SU-DHL-6 (cell line): Measurements from ENCODE around the gene IMPDH2.

Experiments used
- H2AFZ ChIP-seq: fragments of 200-600 bp; sonication (generic); 2 replicates; pipeline ENCODE4 v1.6.1; 2014; ENCODE audit warnings: low read depth, mild to moderate bottlenecking, moderate library complexity, mixed read lengths, antibody characterized with exemption, low read length; ENCODE audit not compliant: severe bottlenecking
- H3F3A ChIP-seq: fragments of 200-600 bp; shearing (Covaris generic); 2 replicates; pipeline ENCODE4 v1.6.0; 2016; ENCODE audit warnings: antibody characterized with exemption, mild to moderate bottlenecking; ENCODE audit not compliant: insufficient read depth
- H3K27ac ChIP-seq: fragments of 200-600 bp; sonication (generic); 2 replicates; pipeline ENCODE4 v1.5.1; 2016; ENCODE audit warnings: low read depth, mild to moderate bottlenecking, low read length, moderate library complexity, mixed read lengths
- H3K27me3 ChIP-seq: fragments of 200-600 bp; sonication (generic), shearing (Covaris generic); 2 replicates; pipeline ENCODE4 v1.6.0; 2014; ENCODE audit warnings: mild to moderate bottlenecking, low read length
- H3K36me3 ChIP-seq: fragments of 200-600 bp; sonication (generic); 2 replicates; pipeline ENCODE4 v1.6.1; 2014; ENCODE audit warnings: mild to moderate bottlenecking, low read length, mixed read lengths
- H3K4me2 ChIP-seq: fragments of 300-600, 200-600 bp; shearing (Covaris generic), sonication (generic); 2 replicates; pipeline ENCODE4 v1.6.0; 2014; ENCODE audit warnings: low read length, low read depth, mild to moderate bottlenecking; ENCODE audit not compliant: poor library complexity, severe bottlenecking
- H3K4me3 ChIP-seq: fragments of 200-600 bp; sonication (generic); 2 replicates; pipeline ENCODE4 v1.5.1; 2014; ENCODE audit warnings: antibody characterized with exemption, low read length, mild to moderate bottlenecking, mixed read lengths; ENCODE audit not compliant: insufficient read depth, poor library complexity, severe bottlenecking
- H3K79me2 ChIP-seq: fragments of 200-600 bp; sonication (generic); 2 replicates; pipeline ENCODE4 v1.6.1; 2014; ENCODE audit warnings: mild to moderate bottlenecking, low read length, moderate library complexity; ENCODE audit not compliant: insufficient read depth
- H3K9ac ChIP-seq: fragments of 200-600 bp; sonication (generic); 2 replicates; pipeline ENCODE4 v1.7.0; 2014; ENCODE audit warnings: mild to moderate bottlenecking, low read length
- H3K9me2 ChIP-seq: fragments of 200-600 bp; sonication (generic); replicated peaks from 2 replicates; pipeline ENCODE4 v1.6.1; 2014; ENCODE audit warnings: low read length; ENCODE audit not compliant: insufficient read depth
- H3K9me3 ChIP-seq: fragments of 200-600 bp; sonication (generic); 2 replicates; pipeline ENCODE4 v1.6.1; 2014; ENCODE audit warnings: low read length, mixed read lengths; ENCODE audit not compliant: insufficient read depth
- H4K20me1 ChIP-seq: fragments of 200-600 bp; sonication (generic); 2 replicates; pipeline ENCODE4 v1.6.1; 2014; ENCODE audit warnings: low read depth, mild to moderate bottlenecking, antibody characterized with exemption, low read length, moderate library complexity, mixed read lengths
- CTCF ChIP-seq: fragments of 200-600 bp; sonication (generic); IDR thresholded peaks from one replicate; pipeline ENCODE4 v1.5.1; 2017; ENCODE audit warnings: antibody characterized with exemption, mild to moderate bottlenecking, low read length, moderate library complexity; ENCODE audit not compliant: insufficient read depth, poor library complexity, severe bottlenecking
- EZH2phosphoT487 ChIP-seq: fragments of 200-600 bp; sonication (generic), shearing (Covaris generic); conservative IDR thresholded peaks from 2 replicates; pipeline ENCODE4 v1.6.1; 2018; ENCODE audit warnings: mild to moderate bottlenecking, antibody characterized with exemption, low read length, moderate library complexity, mixed read lengths

IMPDH2 gene

GRCh38 chr3:48982016-48982415, 47.2 kb downstream of the IMPDH2 start:
- Histone ChIP-seq H2AFZ (no peak overlapping the region), H3K27me3 (no peaks in the 10 kb centered on the region), H3K27ac (no peak overlapping the region), H3K79me2 (no peaks in the 10 kb centered on the region), H3K4me2 (no peak overlapping the region), H3K4me3 (no peak overlapping the region), H3K9ac (no peak overlapping the region), H3K9me2 (no peaks in the 10 kb centered on the region), H3K36me3 (peaks cover 3% of the 10 kb centered on the region), H3K9me3 (no peaks in the 10 kb centered on the region), H4K20me1 (no peaks in the 10 kb centered on the region), H3F3A (peaks cover 9% of the 10 kb centered on the region; the same call in 1 of the 2 replicates)
- TF ChIP-seq EZH2phosphoT487 (no peak), CTCF (no peak)

DNA sequence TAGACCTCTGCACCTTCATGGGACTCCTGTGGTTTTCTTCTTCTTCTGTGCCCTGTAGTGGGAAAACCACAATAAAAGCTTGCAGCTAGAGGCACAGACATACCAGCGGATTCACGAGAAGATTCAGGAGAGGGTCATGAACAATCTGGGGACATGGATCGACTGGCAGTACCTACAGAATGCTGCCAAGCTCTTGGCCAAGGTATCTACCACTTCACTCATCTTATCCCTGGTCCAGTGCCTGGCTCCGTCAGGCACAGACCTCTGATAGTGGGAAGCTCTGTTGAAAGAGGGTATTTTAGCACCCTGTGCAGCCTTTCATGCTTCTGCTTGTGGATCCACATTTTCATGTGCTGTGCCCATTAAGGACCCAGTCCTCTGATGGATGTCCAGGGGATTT, 48.9 kb downstream of the IMPDH2 start:
- no peaks in the 10 kb centered on the region for H3K9me2 ChIP-seq
- no peak for TF ChIP-seq EZH2phosphoT487
- TF ChIP-seq CTCF: no peak

GRCh38 chr3:48979451-48979850, 49.7 kb downstream of the IMPDH2 start:
- Histone ChIP-seq H3F3A (no peaks in the 10 kb centered on the region), H2AFZ (no peak overlapping the region), H3K27ac (no peak overlapping the region), H3K4me3 (no peak overlapping the region), H3K4me2 (no peak overlapping the region), H3K9me2 (no peaks in the 10 kb centered on the region), H3K9ac (no peak overlapping the region), H3K79me2 (no peaks in the 10 kb centered on the region), H3K27me3 (no peaks in the 10 kb centered on the region), H3K9me3 (no peaks in the 10 kb centered on the region), H3K36me3 (peaks cover 7% of the 10 kb centered on the region), H4K20me1 (no peaks in the 10 kb centered on the region)
- no peak for TF ChIP-seq CTCF
- no peak for TF ChIP-seq EZH2phosphoT487

More for the DNA sequence above, 48.9 kb downstream of the IMPDH2 start:
- H3K9ac ChIP-seq: no peak overlapping the region
- no peaks in the 10 kb centered on the region for H4K20me1 ChIP-seq
- no peaks in the 10 kb centered on the region for H3K27me3 ChIP-seq
- no peaks in the 10 kb centered on the region for H3K9me3 ChIP-seq
- no peak overlapping the region for H3K4me3 ChIP-seq
- no peak overlapping the region for H3K27ac ChIP-seq
- no peak overlapping the region for H3K4me2 ChIP-seq
- no peaks in the 10 kb centered on the region for H3K79me2 ChIP-seq
- 0 out of 2 replicates have a peak, but pooled peaks cover 2% of the 10 kb centered on the region for H3F3A ChIP-seq
- H2AFZ ChIP-seq: no peak overlapping the region
- H3K36me3 ChIP-seq: peaks cover 3% of the 10 kb centered on the region
